HG03095 (cell line): ENCODE measurements around the gene EMC8.

Experiments
- ATAC-seq: cut with Tn5 transposase; IDR thresholded peaks from one replicate; pipeline ENCODE4 v1.9.1; 2021; ENCODE audit warnings: moderate library complexity; ENCODE audit not compliant: unreplicated experiment

EMC8 gene

GRCh38 chr16:85759136-85759535 is 40.2 kb downstream of the EMC8 start:
- ATAC-seq = no peak

DNA sequence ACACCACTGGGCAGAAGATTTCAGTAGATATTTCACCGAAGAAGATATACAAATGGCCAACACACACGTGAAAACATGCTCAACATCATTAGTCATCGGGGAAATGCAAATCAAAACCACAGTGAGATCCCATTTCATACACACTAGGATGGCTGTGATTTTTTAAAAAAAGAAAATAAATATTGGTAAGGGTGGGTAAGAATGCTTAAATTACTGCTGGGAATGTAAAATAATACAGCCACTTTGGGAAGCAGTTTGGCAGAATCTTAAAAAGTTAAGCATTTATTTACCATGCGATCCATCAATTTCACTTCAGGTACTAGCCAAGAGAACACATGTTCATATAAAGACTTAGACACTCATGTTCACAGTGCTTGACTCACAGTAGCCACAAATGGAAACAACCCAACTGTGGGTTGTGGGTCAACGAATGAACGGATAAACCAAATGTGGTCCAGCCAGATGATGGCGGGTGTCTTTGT is 42.0 kb downstream of the EMC8 start:
- peak; percentile 26 for ATAC-seq

- ATAC-seq = peak; percentile 43
Observed at GRCh38 chr16:85755929-85756768, 43.2 kb downstream of the EMC8 start.

- no peak for ATAC-seq
Observed at GRCh38 chr16:85754413-85754812, 44.9 kb downstream of the EMC8 start.

DNA sequence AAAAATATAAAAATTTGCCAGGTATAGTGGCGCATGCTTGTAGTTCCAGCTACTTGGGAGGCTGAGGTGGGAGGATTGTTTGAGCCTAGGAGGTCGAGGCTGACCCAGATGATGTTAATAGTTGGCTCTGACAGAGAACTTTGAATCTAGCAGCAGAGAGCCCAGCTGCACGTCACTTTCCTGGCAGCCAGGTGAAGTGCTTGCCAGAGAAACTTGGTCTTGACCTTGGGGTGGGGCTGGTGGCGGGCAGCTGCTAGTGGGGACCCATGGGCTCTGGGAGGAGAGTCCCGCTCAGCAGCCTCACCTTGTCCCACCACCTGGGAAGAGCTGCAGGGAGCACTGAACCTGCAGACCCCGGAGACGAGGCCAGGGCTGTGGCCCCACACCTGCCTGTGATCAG is 45.4 kb downstream of the EMC8 start:
- no peak for ATAC-seq

DNA sequence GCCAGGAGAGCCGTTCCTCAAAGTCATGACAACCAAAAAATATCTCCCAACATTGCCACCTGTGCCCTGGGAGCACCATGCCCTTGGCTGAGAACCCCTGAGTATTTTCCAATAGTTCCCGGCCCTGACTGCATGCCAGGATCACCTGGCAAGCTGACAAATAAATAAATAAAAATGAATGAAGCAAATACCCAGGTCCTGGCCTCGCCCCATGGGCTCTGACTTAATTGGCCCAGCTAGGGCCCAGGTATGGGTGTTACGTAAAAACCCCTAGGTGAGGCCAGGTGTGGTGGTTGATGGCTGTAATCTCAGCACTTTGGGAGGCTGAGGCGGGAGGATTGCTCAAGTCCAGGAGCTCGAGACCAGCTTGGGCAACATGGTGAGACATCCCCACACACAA is 45.8 kb downstream of the EMC8 start:
- no peak for ATAC-seq

- ATAC-seq = no peak
Observed at GRCh38 chr16:85752511-85753420, 46.6 kb downstream of the EMC8 start.

DNA sequence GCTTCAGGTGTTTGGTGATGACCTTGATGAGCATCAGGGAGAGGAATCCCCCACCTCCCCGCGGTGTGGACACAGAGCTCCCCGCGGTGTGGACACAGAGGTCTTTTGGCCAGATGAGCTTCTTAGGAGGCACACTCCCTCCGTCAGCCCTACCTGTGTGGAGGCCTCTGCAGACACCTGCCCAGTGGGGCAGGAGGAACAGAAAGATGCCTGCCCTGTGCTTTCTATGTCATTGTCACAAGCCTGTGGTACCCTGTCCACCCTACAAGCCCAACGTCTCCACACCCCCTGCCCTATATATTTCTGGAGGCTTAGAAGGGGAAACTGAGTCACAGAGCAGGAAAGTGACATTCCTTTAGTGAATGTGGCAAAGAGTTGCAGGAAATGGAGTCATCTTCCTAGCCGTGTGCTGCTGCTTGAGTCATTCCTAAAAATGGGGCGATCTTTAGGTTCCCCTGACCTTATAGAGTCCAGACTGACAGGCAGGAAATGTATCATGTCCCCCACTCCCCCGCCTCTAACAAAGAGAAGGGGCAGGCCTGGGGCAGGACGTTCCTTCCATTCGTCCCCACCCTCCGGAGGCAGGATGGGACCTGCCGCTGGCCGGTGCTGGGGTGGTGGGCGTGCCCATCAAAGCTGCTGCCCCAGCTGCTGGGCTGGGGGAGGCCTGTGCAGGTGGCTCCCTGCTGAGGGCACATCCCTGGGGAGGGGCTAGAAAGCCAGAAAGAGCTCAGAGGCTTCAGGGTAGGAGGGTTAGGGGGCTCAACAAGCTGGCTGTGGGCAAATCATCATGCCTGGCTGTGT is 47.4 kb downstream of the EMC8 start:
- no peak for ATAC-seq

- no peak for ATAC-seq
Observed at GRCh38 chr16:85750827-85751697, 48.3 kb downstream of the EMC8 start, which contains the start of gene C16orf74. C16orf74 (minus strand) TSS chr16:85751096; CDS start chr16:85735217, 15,879 bp downstream.

GRCh38 chr16:85750146-85750826 is 49.1 kb downstream of the EMC8 start:
- no peak for ATAC-seq

GRCh38 chr16:85749771-85750145 is 49.6 kb downstream of the EMC8 start:
- no peak for ATAC-seq

DNA sequence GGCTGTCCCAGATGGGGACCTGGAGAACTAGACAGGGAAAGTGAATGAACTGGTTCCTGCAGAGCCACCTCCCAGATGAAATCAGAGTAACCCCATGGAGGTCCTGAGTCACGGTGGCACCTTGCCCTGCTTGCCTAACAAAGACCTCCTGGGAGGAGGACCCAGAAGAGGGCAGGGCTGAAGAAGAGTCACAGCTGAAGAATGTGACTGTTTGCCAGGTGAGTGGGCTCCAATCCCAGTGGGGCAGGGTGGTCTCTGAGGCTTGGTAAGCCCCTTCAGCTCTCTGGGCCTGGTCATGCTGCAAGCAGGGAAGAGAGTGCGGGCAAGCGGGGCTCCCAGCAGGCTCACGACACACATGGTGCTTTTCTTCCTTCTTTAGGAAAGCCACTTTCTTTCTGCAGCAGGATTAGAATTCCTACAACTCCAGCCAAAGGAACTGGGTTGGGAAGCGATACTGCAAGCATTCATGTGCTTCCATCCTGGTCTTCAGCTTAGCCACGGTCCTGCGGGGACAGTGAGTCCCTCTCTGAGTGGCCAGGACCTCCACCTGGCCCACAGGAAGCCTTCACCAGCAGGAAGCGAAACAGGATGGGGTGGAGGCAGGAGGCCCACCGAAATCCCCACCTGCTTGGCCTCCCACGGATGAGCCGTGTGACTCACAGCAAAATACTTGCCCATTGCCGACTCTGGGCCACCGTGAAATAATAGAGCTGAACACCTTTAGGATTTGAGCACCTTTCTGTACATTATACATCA is 52.7 kb downstream of the EMC8 start:
- ATAC-seq = peak; percentile 47

- ATAC-seq = no peak
Observed at GRCh38 chr16:85738923-85739715, 60.2 kb downstream of the EMC8 start.

DNA sequence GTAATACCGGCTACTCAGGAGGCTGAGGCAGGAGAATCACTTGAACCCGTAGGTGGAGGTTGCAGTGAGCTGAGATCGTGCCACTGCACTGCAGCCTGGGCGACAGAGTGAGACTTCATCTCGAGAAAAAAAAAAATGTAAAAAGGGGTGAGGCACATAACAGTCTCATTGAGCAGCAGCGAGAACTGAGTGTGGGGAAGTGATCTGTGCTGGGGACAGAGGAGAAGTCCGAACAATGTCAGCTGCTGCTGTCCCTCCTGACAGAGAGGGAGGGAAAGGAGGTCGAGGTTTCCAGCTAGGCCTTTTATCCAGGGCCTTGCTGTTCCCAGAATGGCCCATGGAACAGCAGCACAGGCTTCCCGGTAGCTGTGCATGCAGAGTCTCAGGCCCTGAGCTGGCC is 62.4 kb downstream of the EMC8 start:
- no peak for ATAC-seq

DNA sequence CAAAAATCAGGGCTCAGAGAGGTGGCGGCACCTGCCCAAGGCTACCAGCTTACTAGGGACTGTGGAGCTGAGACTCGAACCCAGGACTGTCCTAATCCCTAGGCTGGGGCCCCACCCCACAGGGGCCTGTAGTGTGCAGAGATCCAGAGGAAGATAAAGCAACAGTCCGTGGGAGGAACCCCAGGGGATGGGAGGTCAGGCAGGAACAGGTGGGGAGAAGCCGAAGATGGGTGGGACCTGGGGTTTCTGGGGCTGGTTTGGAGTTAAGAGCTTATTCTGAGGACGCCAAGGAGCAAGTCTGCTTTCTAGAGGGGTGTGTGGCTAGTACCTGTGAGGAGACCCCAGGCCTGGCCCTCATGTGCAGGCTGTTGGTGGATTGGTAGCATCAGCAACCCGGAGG is 63.4 kb downstream of the EMC8 start:
- no peak for ATAC-seq

DNA sequence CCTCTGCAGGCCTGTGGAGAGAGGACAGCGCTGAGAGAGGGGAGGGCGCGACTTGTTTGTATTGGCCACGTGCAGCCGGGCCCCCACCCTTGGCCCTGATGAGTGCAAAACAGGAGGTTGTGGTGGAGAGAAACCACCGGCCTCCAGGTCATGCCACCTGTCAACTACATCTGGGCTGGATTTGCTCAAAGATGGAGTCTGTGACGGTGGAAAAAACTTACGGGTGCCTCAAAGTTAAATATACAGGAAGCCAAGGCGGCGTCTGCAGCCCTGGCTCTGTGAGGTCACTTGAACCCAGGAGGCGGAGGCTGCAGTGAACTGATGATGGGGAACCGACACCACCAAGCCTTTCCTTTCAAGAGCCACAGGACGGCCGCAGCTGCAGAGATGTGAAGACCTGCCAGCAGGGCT is 64.1 kb downstream of the EMC8 start:
- ATAC-seq = peak; percentile 86

DNA sequence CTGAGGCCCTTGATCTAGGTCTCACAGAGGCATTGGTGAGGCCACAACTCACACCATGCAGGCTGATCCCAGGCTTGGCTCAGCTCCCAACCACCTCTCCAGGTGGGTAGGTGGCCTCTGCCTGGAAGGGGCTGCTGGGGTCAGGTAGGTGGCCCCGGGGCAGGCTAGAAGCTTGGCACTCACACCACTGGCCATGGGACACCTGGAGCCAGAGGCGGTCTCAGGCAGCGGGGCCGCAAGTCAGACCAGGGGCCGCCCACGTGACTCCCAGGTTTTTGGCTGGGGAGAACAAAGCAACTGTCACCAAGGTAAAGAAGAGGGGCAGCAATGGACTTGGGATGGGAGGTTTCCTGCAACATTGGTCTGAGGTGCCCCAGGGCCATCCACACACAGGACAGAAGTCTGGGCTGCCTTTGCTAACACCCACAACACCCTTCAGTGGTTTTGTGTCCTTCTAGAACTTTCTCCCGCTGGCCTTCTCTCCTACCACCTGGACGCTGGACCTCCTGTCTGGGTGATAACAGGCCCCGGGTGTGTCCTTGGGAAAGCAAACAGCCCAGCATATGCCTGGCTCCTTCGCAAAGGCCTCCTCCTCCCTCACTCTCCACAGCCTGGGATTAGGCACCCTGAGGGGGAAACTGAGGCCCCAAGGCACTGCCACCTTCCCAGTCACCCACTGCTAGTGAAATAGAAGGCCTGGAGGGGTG is 64.9 kb downstream of the EMC8 start:
- no peak for ATAC-seq
